ENCODE results near the gene MYO18A. TPM values are rescaled to one million over a fixed set of nuclear protein-coding genes. Genes with fewer than 3 reads are reported as not detected.

Gene MYO18A
- total RNA-seq, 1 donor: 39.8 TPM

DNA sequence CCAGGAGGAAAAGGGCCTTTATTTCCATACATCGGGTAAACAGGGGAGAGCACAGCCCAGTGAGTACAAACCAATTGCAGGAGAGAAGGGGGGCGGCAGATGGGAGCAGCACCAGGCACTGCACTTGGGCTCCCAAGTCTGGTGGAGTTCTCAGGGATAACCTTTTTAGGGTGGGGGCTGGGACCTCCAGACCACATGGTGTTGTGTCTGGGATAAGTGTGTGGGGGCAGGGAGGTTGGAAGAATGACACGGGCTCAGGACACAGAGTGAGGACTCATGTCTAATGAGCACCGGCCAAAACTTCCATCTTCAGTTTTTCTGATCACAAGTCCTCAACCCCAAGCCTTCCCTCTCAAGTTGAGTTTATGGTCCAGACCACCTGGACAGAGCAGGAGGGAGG lies 106.7 kb downstream of the MYO18A start:
- TF ChIP-seq, protein P1, sequence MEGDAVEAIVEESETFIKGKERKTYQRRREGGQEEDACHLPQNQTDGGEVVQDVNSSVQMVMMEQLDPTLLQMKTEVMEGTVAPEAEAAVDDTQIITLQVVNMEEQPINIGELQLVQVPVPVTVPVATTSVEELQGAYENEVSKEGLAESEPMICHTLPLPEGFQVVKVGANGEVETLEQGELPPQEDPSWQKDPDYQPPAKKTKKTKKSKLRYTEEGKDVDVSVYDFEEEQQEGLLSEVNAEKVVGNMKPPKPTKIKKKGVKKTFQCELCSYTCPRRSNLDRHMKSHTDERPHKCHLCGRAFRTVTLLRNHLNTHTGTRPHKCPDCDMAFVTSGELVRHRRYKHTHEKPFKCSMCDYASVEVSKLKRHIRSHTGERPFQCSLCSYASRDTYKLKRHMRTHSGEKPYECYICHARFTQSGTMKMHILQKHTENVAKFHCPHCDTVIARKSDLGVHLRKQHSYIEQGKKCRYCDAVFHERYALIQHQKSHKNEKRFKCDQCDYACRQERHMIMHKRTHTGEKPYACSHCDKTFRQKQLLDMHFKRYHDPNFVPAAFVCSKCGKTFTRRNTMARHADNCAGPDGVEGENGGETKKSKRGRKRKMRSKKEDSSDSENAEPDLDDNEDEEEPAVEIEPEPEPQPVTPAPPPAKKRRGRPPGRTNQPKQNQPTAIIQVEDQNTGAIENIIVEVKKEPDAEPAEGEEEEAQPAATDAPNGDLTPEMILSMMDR (IDR thresholded peaks at IDR 0.05; ENCODE audit: extremely low read depth, low read depth, low read length): no peak
- Histone ChIP-seq H4K20me1 (ENCODE audit: insufficient read depth, low read length) (peaks cover 4% of the 10 kb centered on the region), H3K36me3 (ENCODE audit: insufficient read depth, low read length) (no peaks in the 10 kb centered on the region), H3K79me2 (ENCODE audit: insufficient read depth, low read length) (no peaks in the 10 kb centered on the region), H3K27ac (ENCODE audit: low read depth, low read length) (no peak overlapping the region), H3K4me3 (ENCODE audit: insufficient read depth, low read length) (no peak overlapping the region), H3K4me1 (ENCODE audit: insufficient read depth, low read length) (peaks cover 3% of the 10 kb centered on the region), H3K9me3 (ENCODE audit: low read depth, low read length) (no peaks in the 10 kb centered on the region), H3K27me3 (ENCODE audit: insufficient read depth, low read length) (peaks cover 40% of the 10 kb centered on the region), H3K4me2 (ENCODE audit: insufficient read depth, low read length) (no peak overlapping the region), H2AFZ (ENCODE audit: low read length) (no peak overlapping the region)
- peak; percentile 29 for DNase-seq (ENCODE audit: insufficient read length, low spot score, missing footprints)

DNA sequence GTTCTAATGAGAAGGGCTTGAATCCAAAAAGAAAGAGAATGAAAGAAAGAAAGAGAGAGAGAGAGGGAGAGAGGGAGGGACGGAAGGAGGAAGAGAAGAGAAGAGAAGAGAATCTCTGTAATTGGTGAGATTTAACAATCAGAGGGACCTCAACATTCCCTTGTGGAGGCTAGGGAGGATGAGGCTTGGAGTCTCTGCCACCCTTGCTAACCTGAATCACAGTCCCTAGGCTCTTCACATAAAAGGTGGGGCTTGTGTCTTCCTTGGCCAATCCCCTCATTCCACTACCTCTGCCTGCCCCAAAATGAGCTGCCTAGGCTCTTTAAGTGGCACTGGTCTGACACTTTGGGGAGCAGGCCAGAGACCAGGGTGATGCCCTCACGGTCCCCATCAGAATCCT lies 107.2 kb downstream of the MYO18A start:
- TF ChIP-seq, protein P1 (IDR thresholded peaks at IDR 0.05; ENCODE audit: extremely low read depth, low read depth, low read length): no peak

DNA sequence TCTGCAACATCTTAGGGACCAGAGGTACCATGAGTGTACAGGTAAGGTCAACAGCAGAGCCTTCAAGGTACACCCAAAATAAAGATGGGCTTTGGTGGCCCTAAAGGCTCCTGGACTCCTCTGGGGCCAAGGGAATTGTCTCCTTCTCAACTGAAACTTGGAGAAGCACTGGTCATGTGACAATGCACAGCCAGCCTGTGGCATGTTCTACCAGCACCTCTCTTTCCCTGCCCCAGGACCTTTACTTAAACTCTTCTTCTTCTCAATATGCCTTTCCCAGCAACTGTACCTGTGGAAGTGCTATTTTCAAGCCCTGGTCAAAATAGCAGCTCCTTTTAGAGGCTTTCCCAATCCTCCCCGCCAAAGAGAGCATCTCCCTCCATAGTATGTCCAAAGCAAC lies 108.9 kb downstream of the MYO18A start:
- DNase-seq (ENCODE audit: insufficient read length, low spot score, missing footprints): peak; percentile 8
- H3K27ac ChIP-seq (ENCODE audit: low read depth, low read length): no peak overlapping the region
- no peak overlapping the region for H3K4me3 ChIP-seq (ENCODE audit: insufficient read depth, low read length)
- TF ChIP-seq, protein P1 (IDR thresholded peaks at IDR 0.05; ENCODE audit: extremely low read depth, low read depth, low read length): no peak
- no peaks in the 10 kb centered on the region for H3K79me2 ChIP-seq (ENCODE audit: insufficient read depth, low read length)
- no peak overlapping the region for H2AFZ ChIP-seq (ENCODE audit: low read length)
- no peaks in the 10 kb centered on the region for H4K20me1 ChIP-seq (ENCODE audit: insufficient read depth, low read length)
- H3K27me3 ChIP-seq (ENCODE audit: insufficient read depth, low read length): peaks cover 46% of the 10 kb centered on the region
- H3K4me1 ChIP-seq (ENCODE audit: insufficient read depth, low read length): no peaks in the 10 kb centered on the region
- no peaks in the 10 kb centered on the region for H3K36me3 ChIP-seq (ENCODE audit: insufficient read depth, low read length)
- H3K9me3 ChIP-seq (ENCODE audit: low read depth, low read length): no peaks in the 10 kb centered on the region
- H3K4me2 ChIP-seq (ENCODE audit: insufficient read depth, low read length): no peak overlapping the region

More for the DNA sequence above, 107.2 kb downstream of the MYO18A start:
- Histone ChIP-seq H3K9me3 (ENCODE audit: low read depth, low read length) (no peaks in the 10 kb centered on the region), H3K4me2 (ENCODE audit: insufficient read depth, low read length) (no peak overlapping the region), H3K4me3 (ENCODE audit: insufficient read depth, low read length) (no peak overlapping the region), H3K4me1 (ENCODE audit: insufficient read depth, low read length) (no peaks in the 10 kb centered on the region), H4K20me1 (ENCODE audit: insufficient read depth, low read length) (peaks cover under 1% of the 10 kb centered on the region), H3K79me2 (ENCODE audit: insufficient read depth, low read length) (no peaks in the 10 kb centered on the region), H2AFZ (ENCODE audit: low read length) (no peak overlapping the region), H3K36me3 (ENCODE audit: insufficient read depth, low read length) (no peaks in the 10 kb centered on the region), H3K27me3 (ENCODE audit: insufficient read depth, low read length) (peaks cover 40% of the 10 kb centered on the region), H3K27ac (ENCODE audit: low read depth, low read length) (no peak overlapping the region)
- peak; percentile 66 for DNase-seq (ENCODE audit: insufficient read length, low spot score, missing footprints)

DNA sequence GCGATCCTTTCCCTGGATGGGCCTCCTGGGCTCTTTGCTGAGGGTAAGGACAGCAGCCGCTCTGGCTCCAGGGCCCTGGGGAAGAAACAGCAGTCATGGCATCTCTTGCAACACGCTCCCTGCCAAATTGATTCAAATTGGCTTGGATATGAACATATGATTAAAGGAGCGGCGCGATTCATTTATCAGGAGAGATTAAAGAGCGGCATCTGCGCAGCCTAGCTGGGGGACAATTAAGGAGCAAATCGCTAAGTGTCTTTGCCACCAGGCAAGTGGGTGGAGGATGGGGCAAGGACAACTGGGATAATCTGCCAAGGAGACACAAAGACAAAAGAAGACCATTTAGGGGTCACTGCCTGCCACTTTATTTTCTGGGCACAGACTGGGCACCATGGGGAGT lies 109.4 kb downstream of the MYO18A start:
- Histone ChIP-seq H3K9me3 (ENCODE audit: low read depth, low read length) (no peaks in the 10 kb centered on the region), H3K36me3 (ENCODE audit: insufficient read depth, low read length) (no peaks in the 10 kb centered on the region), H3K4me1 (ENCODE audit: insufficient read depth, low read length) (no peaks in the 10 kb centered on the region), H3K4me3 (ENCODE audit: insufficient read depth, low read length) (no peak overlapping the region), H3K79me2 (ENCODE audit: insufficient read depth, low read length) (no peaks in the 10 kb centered on the region), H4K20me1 (ENCODE audit: insufficient read depth, low read length) (no peaks in the 10 kb centered on the region), H2AFZ (ENCODE audit: low read length) (no peak overlapping the region), H3K27me3 (ENCODE audit: insufficient read depth, low read length) (peaks cover 46% of the 10 kb centered on the region), H3K27ac (ENCODE audit: low read depth, low read length) (no peak overlapping the region), H3K4me2 (ENCODE audit: insufficient read depth, low read length) (no peak overlapping the region)
- TF ChIP-seq, protein P1 (IDR thresholded peaks at IDR 0.05; ENCODE audit: extremely low read depth, low read depth, low read length): no peak
- DNase-seq (ENCODE audit: insufficient read length, low spot score, missing footprints): peak; percentile 45

Data from osteoblast (primary cell).